Naive thymus-derived CD4-positive, alpha-beta T cell (primary cell): ENCODE measurements around the gene HLA-C. TPM values are rescaled to one million over a fixed set of nuclear protein-coding genes. Genes with fewer than 3 reads are reported as not detected.
"Not testable (repeated sequence)": the region's sequence is repeated elsewhere in the genome, so short reads cannot be mapped to it uniquely, and the experiment has no call there.

ENCODE experiments used
- ATAC-seq: fragments of 150-1000 bp; cut with Tn5 transposase; 2 replicates; pipeline ENCODE4 v1.10.0; 2021; ENCODE audit warnings: mild to moderate bottlenecking, moderate library complexity
- CTCF ChIA-PET: fragments of 350-600 bp; sonication (Branson Sonifier 250); formaldehyde crosslinking; loops from one replicate; lab custom pipeline; 2021; ENCODE audit warnings: antibody characterized with exemption; lab: Charles Lee
- POLR2A ChIA-PET: fragments of 350-600 bp; sonication (Branson Sonifier 250); formaldehyde crosslinking; loops from one replicate; lab custom pipeline; 2021; ENCODE audit warnings: antibody characterized with exemption, inconsistent platforms; lab: Charles Lee
- DNase-seq, 9 donors: peaks; one replicate each; pipeline versions ENCODE4 v3.0.0 to v3.0.0-alpha.2; 2020 to 2022; ENCODE audit warnings: mixed read lengths in 1 of 9
- H3K27ac ChIP-seq: one replicate; pipeline ENCODE4 v1.7.0; 2013; ENCODE audit warnings: mild to moderate bottlenecking, low read depth, low read length, moderate library complexity
- H3K27me3 ChIP-seq, 2 donors: one replicate each; pipeline ENCODE4 v1.7.0; 2013; ENCODE audit warnings: low read length in 2 of 2, mild to moderate bottlenecking in 2 of 2, moderate library complexity in 2 of 2; ENCODE audit not compliant: control insufficient read depth in 2 of 2, insufficient read depth in 2 of 2
- H3K36me3 ChIP-seq, 3 experiments: 1 replicate in 2 of 3; 2 replicates in 1 of 3; pipeline ENCODE4 v1.7.0; 2013; ENCODE audit warnings: low read length in 3 of 3, mild to moderate bottlenecking in 3 of 3, moderate library complexity in 1 of 3; ENCODE audit not compliant: insufficient read depth in 3 of 3, control insufficient read depth in 2 of 3
- H3K4me1 ChIP-seq, 2 donors: one replicate each; pipeline ENCODE4 v1.7.0; 2013; ENCODE audit warnings: low read length in 2 of 2, mild to moderate bottlenecking in 2 of 2, moderate library complexity in 1 of 2; ENCODE audit not compliant: control insufficient read depth in 2 of 2, insufficient read depth in 2 of 2
- H3K4me3 ChIP-seq: 2 replicates; pipeline ENCODE4 v1.7.0; 2013; ENCODE audit warnings: mild to moderate bottlenecking, low read length
- H3K9me3 ChIP-seq, 3 experiments: 1 replicate in 2 of 3; 2 replicates in 1 of 3; pipeline ENCODE4 v1.7.0; 2013; ENCODE audit warnings: low read length in 3 of 3; ENCODE audit not compliant: control insufficient read depth in 2 of 3
- H3K27ac Mint-ChIP-seq, 9 donors: one replicate each; pipeline ENCODE4 v1.8.0; 2020 to 2022; ENCODE audit warnings: mixed read lengths in 9 of 9, mild to moderate bottlenecking in 8 of 9, moderate library complexity in 5 of 9, inconsistent platforms in 2 of 9
- H3K27me3 Mint-ChIP-seq, 5 donors: one replicate each; pipeline ENCODE4 v1.8.0; 2021 to 2022; ENCODE audit warnings: mixed read lengths in 5 of 5, mild to moderate bottlenecking in 1 of 5
- H3K36me3 Mint-ChIP-seq, 5 donors: one replicate each; pipeline ENCODE4 v1.8.0; 2020 to 2022; ENCODE audit warnings: mixed read lengths in 5 of 5, mild to moderate bottlenecking in 3 of 5, inconsistent platforms in 1 of 5
- H3K4me1 Mint-ChIP-seq, 7 donors: one replicate each; pipeline ENCODE4 v1.8.0; 2020 to 2022; ENCODE audit warnings: mixed read lengths in 7 of 7, mild to moderate bottlenecking in 3 of 7, inconsistent platforms in 1 of 7
- H3K4me3 Mint-ChIP-seq, 10 donors: one replicate each; pipeline ENCODE4 v1.8.0; 2020 to 2022; ENCODE audit warnings: mild to moderate bottlenecking in 10 of 10, mixed read lengths in 10 of 10, moderate library complexity in 6 of 10, inconsistent platforms in 2 of 10
- H3K9me3 Mint-ChIP-seq, 11 donors: one replicate each; pipeline ENCODE4 v1.8.0; 2020 to 2022; ENCODE audit warnings: mixed read lengths in 11 of 11, mild to moderate bottlenecking in 4 of 11, inconsistent platforms in 1 of 11, moderate library complexity in 1 of 11
- intact Hi-C, 2 donors: fragments of 100-400 bp; cut with micrococcal nuclease; formaldehyde crosslinking; loops; one replicate each; pipeline ENCODE4 v1.15.1; 2023
- polyA plus RNA-seq, 2 donors: library from polyadenylated mRNA; unstranded; fragments of 300-500 nt; fragmentation: Illumina TruSeq; gene quantifications; one replicate each; pipeline ENCODE4 v1.2.3, GENCODE V29; 2021
- total RNA-seq, 6 experiments: library from RNA in 5 of 6; stranded (reverse) in 5 of 6; gene quantifications; 1 replicate in 5 of 6; 2 replicates in 1 of 6; pipeline ENCODE4 v1.2.3 and lab custom pipeline; 2021 to 2026

The HLA-C gene
- total and polyA plus RNA-seq, 7 experiments from 2014 or later = 1,349 to 2,874 (median 1,583) TPM

DNA sequence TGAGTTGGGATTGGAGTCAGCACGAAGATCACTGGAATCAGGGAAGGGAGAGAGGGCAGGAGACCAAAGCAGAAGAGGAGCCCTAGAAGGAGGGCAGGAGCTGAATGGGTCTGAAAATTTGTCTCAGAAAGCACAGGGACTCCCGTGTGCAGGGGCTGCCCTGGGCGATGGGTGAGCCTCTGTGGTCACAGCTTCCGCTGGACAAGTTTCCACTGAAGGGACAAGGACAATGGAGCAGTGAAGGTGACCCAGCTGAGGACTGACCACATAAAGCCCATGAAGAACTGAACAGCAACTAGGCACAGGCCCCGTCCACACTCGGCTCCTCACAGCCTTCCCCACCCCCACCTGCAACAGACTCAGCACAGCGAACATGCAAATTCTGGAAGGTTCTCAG is 3.5 kb downstream of the HLA-C start:
- peak overlapping the region; percentile 35 to 99 (median 92) for H3K4me3 Mint-ChIP-seq
- Histone ChIP-seq H3K4me3 (peak overlapping the region; percentile 2), H3K27me3 (no peaks in the 10 kb centered on the region), H3K36me3 (peaks cover 7 to 33% (median 33%) of the 10 kb centered on the region in 3 experiments), H3K27ac (no peak overlapping the region), H3K9me3 (no peaks in the 10 kb centered on the region), H3K4me1 (peaks cover 20 to 29% of the 10 kb centered on the region in 2 donors)
- no peak for DNase-seq
- H3K4me1 Mint-ChIP-seq = peaks cover 41 to 59% (median 49%) of the 10 kb centered on the region in 7 donors
- CTCF ChIA-PET = interaction anchor here (1.1 kb wide), 1 partner anchor 7 kb away, joined by 3 read pairs; no protein-coding TSS in a partner anchor
- POLR2A ChIA-PET = interaction anchor here (1.0 to 4.8 kb wide), 9 partner anchors 8 to 91 kb away, joined by 3 to 35 read pairs (median 23); no protein-coding TSS in a partner anchor
- H3K27me3 Mint-ChIP-seq = peaks cover 0 to 3% (median 0%) of the 10 kb centered on the region in 5 donors
- H3K27ac Mint-ChIP-seq = peak overlapping the region; percentile 74 to 100 (median 86)
- no peak for ATAC-seq
- peaks cover 7 to 48% (median 42%) of the 10 kb centered on the region in 5 donors for H3K36me3 Mint-ChIP-seq
- H3K9me3 Mint-ChIP-seq = peaks cover 0 to 10% (median 4%) of the 10 kb centered on the region in 11 donors
- intact Hi-C loops = no loop called here

DNA sequence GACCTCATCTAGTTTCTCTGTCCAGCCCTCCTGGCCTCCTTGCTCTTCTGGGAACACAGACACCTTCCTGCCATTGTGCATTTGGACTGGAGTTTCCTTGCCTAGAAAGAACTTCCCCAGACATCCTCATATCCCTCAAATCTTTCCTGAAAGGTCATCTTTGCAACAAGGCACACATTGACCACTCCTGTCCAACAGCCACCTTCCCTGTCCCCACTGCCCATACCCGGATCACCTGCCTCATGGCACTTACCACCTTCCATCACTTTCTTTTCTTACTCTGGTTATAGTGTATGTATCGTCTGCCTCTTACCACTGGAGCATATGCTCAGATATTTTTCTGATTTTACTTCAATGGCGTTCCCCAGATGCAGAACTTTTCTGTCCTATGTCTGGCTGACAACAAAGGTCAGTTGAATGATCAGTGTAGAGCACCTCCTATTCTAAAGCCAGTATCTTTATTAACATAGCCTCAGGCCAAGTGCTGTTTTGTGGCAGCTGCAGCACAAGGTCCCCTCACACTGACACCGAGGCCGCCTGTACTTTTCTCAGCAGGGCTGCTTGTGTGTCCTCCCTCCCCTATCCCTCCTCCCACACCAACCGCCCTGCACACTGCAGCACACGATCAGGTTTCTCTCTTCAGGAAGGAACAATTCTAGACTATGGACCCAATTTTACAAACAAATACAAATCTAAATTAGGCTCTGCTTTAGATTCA is 4.1 kb downstream of the HLA-C start:
- ATAC-seq = no peak
- peak in 6 of 9 donors; percentile 19 to 42 (median 22) for DNase-seq
- peak overlapping the region; percentile 2 for H3K4me3 ChIP-seq
- H3K36me3 ChIP-seq = peaks cover 7 to 33% (median 33%) of the 10 kb centered on the region in 3 experiments
- peaks cover 0 to 4% (median 0%) of the 10 kb centered on the region in 5 donors for H3K27me3 Mint-ChIP-seq
- H3K4me1 ChIP-seq = peaks cover 16 to 23% of the 10 kb centered on the region in 2 donors
- no peak overlapping the region for H3K27ac ChIP-seq
- intact Hi-C loops = no loop called here
- ChIA-PET POLR2A (interaction anchor here (1.0 to 4.8 kb wide), 6 partner anchors 7 to 92 kb away, joined by 3 to 35 read pairs (median 27); no protein-coding TSS in a partner anchor), CTCF (no interaction called here)
- peaks cover 7 to 48% (median 42%) of the 10 kb centered on the region in 5 donors for H3K36me3 Mint-ChIP-seq
- peaks cover 0 to 16% (median 6%) of the 10 kb centered on the region in 11 donors for H3K9me3 Mint-ChIP-seq
- H3K27ac Mint-ChIP-seq = peak overlapping the region; percentile 72 to 100 (median 83)
- no peaks in the 10 kb centered on the region for H3K27me3 ChIP-seq
- H3K9me3 ChIP-seq = no peaks in the 10 kb centered on the region
- H3K4me1 Mint-ChIP-seq = peaks cover 36 to 54% (median 45%) of the 10 kb centered on the region in 7 donors
- peak overlapping the region; percentile 35 to 99 (median 92) for H3K4me3 Mint-ChIP-seq

DNA sequence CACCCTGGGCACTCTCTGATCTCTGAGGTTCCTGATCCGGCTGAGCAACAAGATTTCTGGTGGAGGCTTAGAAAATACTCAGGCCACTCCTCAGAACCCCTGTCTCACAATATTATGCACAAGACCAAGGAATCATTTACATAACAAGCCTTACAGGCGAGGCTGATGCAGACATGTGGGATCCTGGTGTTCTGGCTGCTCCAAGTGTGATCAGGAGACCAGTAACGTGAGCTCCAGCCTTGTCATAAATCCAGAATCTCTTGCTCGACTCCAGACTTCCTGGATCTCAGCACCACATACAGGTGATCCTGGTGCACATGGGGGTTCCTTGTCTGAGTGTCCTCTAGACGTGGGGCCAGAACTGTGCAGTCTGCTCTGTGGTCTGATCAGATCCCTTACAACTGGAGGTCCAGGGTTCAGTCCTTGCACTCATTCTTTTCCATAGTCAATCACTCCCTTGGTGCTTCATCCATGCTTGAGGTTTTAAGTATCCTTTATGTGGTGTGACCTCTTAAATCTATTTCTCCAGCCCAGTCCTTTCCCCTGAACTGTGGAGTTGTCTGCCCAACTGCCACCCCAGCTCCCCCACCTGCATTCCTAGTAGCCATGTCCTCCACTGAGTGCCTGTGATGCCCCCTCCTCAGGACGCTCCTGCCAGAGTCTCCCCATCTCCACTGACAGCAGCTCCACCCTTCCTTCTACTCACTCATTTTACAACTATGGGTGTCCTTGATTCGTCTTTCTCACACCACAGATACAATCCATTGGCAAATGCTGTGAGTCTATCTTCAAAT is 5.1 kb downstream of the HLA-C start:
- ChIA-PET POLR2A (interaction anchor here (0.5 to 4.8 kb wide), 2 partner anchors 88 to 362 kb away, joined by 3 to 31 read pairs; no protein-coding TSS in a partner anchor), CTCF (no interaction called here)
- Histone ChIP-seq H3K9me3 (no peaks in the 10 kb centered on the region), H3K36me3 (peaks cover 7 to 33% (median 31%) of the 10 kb centered on the region in 3 experiments), H3K4me3 (no peak overlapping the region), H3K27me3 (no peaks in the 10 kb centered on the region), H3K27ac (no peak overlapping the region), H3K4me1 (peaks cover 16 to 23% of the 10 kb centered on the region in 2 donors)
- Mint-ChIP-seq H3K27me3 (peaks cover 0 to 2% (median 0%) of the 10 kb centered on the region in 5 donors), H3K4me1 (peaks cover 35 to 55% (median 42%) of the 10 kb centered on the region in 7 donors), H3K27ac (peak overlapping the region; percentile 72 to 100 (median 83)), H3K9me3 (peaks cover 0 to 26% (median 11%) of the 10 kb centered on the region in 11 donors), H3K4me3 (peak overlapping the region in 5 of 10 donors; percentile 89 to 99 (median 92)), H3K36me3 (peaks cover 7 to 46% (median 39%) of the 10 kb centered on the region in 5 donors)
- ATAC-seq (peak; percentile 24), DNase-seq (no peak)
- intact Hi-C loops = no loop called here

GRCh38 chr6:31265926-31266325 is 6.0 kb downstream of the HLA-C start:
- CTCF ChIA-PET = no interaction called here
- Histone ChIP-seq H3K36me3 (peaks cover 7 to 32% (median 24%) of the 10 kb centered on the region in 3 experiments), H3K9me3 (no peaks in the 10 kb centered on the region), H3K4me3 (no peak overlapping the region), H3K27me3 (no peaks in the 10 kb centered on the region), H3K4me1 (peaks cover 16 to 23% of the 10 kb centered on the region in 2 donors), H3K27ac (no peak overlapping the region)
- H3K4me3 Mint-ChIP-seq = no peak overlapping the region
- intact Hi-C loops = no loop called here
- H3K27me3 Mint-ChIP-seq = peaks cover 0 to 2% (median 0%) of the 10 kb centered on the region in 5 donors
- peak overlapping the region in 8 of 9 donors; percentile 32 to 100 (median 68) for H3K27ac Mint-ChIP-seq
- POLR2A ChIA-PET = interaction anchor here (1.5 to 4.8 kb wide), 2 partner anchors 33 to 89 kb away, joined by 4 to 31 read pairs; no protein-coding TSS in a partner anchor
- DNase-seq (no peak), ATAC-seq (peak; percentile 30)
- peaks cover 0 to 34% (median 15%) of the 10 kb centered on the region in 11 donors for H3K9me3 Mint-ChIP-seq
- H3K36me3 Mint-ChIP-seq = peaks cover 11 to 46% (median 38%) of the 10 kb centered on the region in 5 donors
- peaks cover 35 to 63% (median 47%) of the 10 kb centered on the region in 7 donors for H3K4me1 Mint-ChIP-seq

DNA sequence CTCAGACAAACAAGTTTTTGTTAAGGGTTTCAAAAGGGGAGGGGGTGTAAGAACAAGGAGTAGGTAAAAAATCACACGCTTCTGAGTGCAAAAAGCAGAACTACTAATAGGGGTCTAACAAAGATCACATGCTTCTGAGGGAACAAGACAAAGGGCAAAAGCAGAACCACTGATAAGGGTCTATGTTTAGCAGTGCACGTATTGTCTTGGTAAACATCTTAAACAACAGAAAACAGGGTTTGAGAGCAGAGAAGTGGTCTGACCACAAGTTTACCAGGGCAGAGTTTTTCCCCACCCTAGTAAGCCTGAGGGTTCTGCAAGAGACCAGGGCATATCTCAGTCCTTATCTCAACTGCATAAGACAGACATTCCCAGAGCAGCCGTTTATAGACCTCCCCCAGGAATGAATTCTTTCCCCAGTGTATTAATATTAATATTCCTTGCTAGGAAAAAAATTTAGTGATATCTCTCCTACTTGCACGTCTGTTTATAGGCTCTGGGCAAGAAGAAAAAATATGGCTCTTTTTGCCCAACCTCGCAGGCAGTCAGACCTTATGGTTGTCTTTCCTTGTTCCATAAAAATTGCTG is 8.5 kb downstream of the HLA-C start:
- H3K4me1 Mint-ChIP-seq = peaks cover 25 to 69% (median 45%) of the 10 kb centered on the region in 7 donors
- H3K9me3 ChIP-seq, H3K27me3 ChIP-seq, intact Hi-C loops, CTCF ChIA-PET, DNase-seq, H3K4me3 Mint-ChIP-seq, H3K36me3 ChIP-seq, H3K27ac Mint-ChIP-seq, H3K4me3 ChIP-seq, H3K27me3 Mint-ChIP-seq, ATAC-seq, H3K27ac ChIP-seq, H3K4me1 ChIP-seq: not testable (repeated sequence)
- POLR2A ChIA-PET = interaction anchor here (0.7 to 1.7 kb wide), 2 partner anchors 88 to 90 kb away, joined by 3 to 6 read pairs; no protein-coding TSS in a partner anchor
- H3K9me3 Mint-ChIP-seq = peaks cover 0 to 50% (median 17%) of the 10 kb centered on the region in 11 donors
- H3K36me3 Mint-ChIP-seq = peaks cover 4 to 29% (median 20%) of the 10 kb centered on the region in 5 donors
